Kidney capillary endothelial cell (primary cell): Measurements from ENCODE around the gene ZNF407.

ENCODE experiments used
- DNase-seq: peaks from one replicate; pipeline ENCODE4 v3.0.0-alpha.2; 2018; ENCODE audit warnings: low spot score

Gene ZNF407

GRCh38 chr18:74679006-74679678 is 81.5 kb downstream of the ZNF407 start:
- DNase-seq, result no peak

GRCh38 chr18:74679679-74680076 is 82.0 kb downstream of the ZNF407 start:
- DNase-seq, result no peak

- DNase-seq, result no peak
Measured at GRCh38 chr18:74682141-74682990, 84.7 kb downstream of the ZNF407 start.

- DNase-seq, result no peak
Measured at GRCh38 chr18:74682991-74683297, 85.3 kb downstream of the ZNF407 start.

GRCh38 chr18:74683573-74683972 is 85.9 kb downstream of the ZNF407 start:
- DNase-seq, result no peak

- DNase-seq, result peak; percentile 19
Measured at GRCh38 chr18:74689251-74689650, 91.6 kb downstream of the ZNF407 start.

- no peak for DNase-seq
Measured at GRCh38 chr18:74692367-74693013, 94.8 kb downstream of the ZNF407 start.

- no peak for DNase-seq
Measured at GRCh38 chr18:74694436-74694835, 96.8 kb downstream of the ZNF407 start.

GRCh38 chr18:74695170-74695569 is 97.5 kb downstream of the ZNF407 start:
- DNase-seq, result no peak

GRCh38 chr18:74698881-74699280 is 101.2 kb downstream of the ZNF407 start:
- no peak for DNase-seq

GRCh38 chr18:74699455-74699854 is 101.8 kb downstream of the ZNF407 start:
- no peak for DNase-seq

- no peak for DNase-seq
Measured at GRCh38 chr18:74702950-74703349, 105.3 kb downstream of the ZNF407 start.

GRCh38 chr18:74708169-74708568 is 110.5 kb downstream of the ZNF407 start:
- no peak for DNase-seq

GRCh38 chr18:74709452-74709851 is 111.8 kb downstream of the ZNF407 start:
- DNase-seq, result no peak

GRCh38 chr18:74714120-74714519 is 116.5 kb downstream of the ZNF407 start:
- no peak for DNase-seq

GRCh38 chr18:74714791-74715190 is 117.1 kb downstream of the ZNF407 start:
- DNase-seq, result no peak

- DNase-seq, result no peak
Measured at GRCh38 chr18:74715306-74715705, 117.6 kb downstream of the ZNF407 start.

- no peak for DNase-seq
Measured at GRCh38 chr18:74715865-74716712, 118.4 kb downstream of the ZNF407 start.

- no peak for DNase-seq
Measured at GRCh38 chr18:74718312-74718711, 120.6 kb downstream of the ZNF407 start.

GRCh38 chr18:74722237-74722636 is 124.6 kb downstream of the ZNF407 start:
- no peak for DNase-seq

- DNase-seq, result no peak
Measured at GRCh38 chr18:74724186-74724585, 126.5 kb downstream of the ZNF407 start.

GRCh38 chr18:74725690-74726089 is 128.0 kb downstream of the ZNF407 start:
- no peak for DNase-seq
